GM18873 (cell line): ENCODE results near the gene UBE2G1.

Experiments
- ATAC-seq: cut with Tn5 transposase; IDR thresholded peaks from one replicate; pipeline ENCODE4 v1.9.1; 2021; ENCODE audit warnings: mild to moderate bottlenecking, moderate library complexity, moderate number of reproducible peaks; ENCODE audit not compliant: unreplicated experiment, low FRiP score

UBE2G1 gene

GRCh38 chr17:4366327-4367063 is at the start of gene UBE2G1:
UBE2G1 (minus strand) TSS chr17:4366675; CDS start chr17:4366316, 359 bp downstream.
- ATAC-seq: peak; percentile 65

- ATAC-seq: no peak
Observed at GRCh38 chr17:4412933-4413831, 46.7 kb upstream of the UBE2G1 start.

- no peak for ATAC-seq
Observed at GRCh38 chr17:4411201-4411600, 44.7 kb upstream of the UBE2G1 start.

GRCh38 chr17:4409659-4410058 is 43.2 kb upstream of the UBE2G1 start:
- no peak for ATAC-seq

- ATAC-seq: no peak
Observed at GRCh38 chr17:4407851-4408250, 41.4 kb upstream of the UBE2G1 start.

- ATAC-seq: no peak
Observed at GRCh38 chr17:4407216-4407615, 40.7 kb upstream of the UBE2G1 start.

GRCh38 chr17:4406386-4406785 is 39.9 kb upstream of the UBE2G1 start:
- ATAC-seq: no peak

GRCh38 chr17:4405699-4406098 is 39.2 kb upstream of the UBE2G1 start:
- no peak for ATAC-seq

GRCh38 chr17:4405038-4405669 is 38.7 kb upstream of the UBE2G1 start:
- ATAC-seq: no peak

GRCh38 chr17:4397840-4398239 is 31.4 kb upstream of the UBE2G1 start:
- ATAC-seq: no peak

GRCh38 chr17:4395111-4395478 is 28.6 kb upstream of the UBE2G1 start:
- ATAC-seq: no peak

- no peak for ATAC-seq
Observed at GRCh38 chr17:4394208-4395110, 28.0 kb upstream of the UBE2G1 start.

GRCh38 chr17:4393806-4394205 is 27.3 kb upstream of the UBE2G1 start:
- ATAC-seq: no peak

GRCh38 chr17:4389079-4389478 is 22.6 kb upstream of the UBE2G1 start:
- no peak for ATAC-seq

- ATAC-seq: no peak
Observed at GRCh38 chr17:4387137-4387536, 20.7 kb upstream of the UBE2G1 start.

GRCh38 chr17:4386406-4386805 is 19.9 kb upstream of the UBE2G1 start:
- ATAC-seq: no peak

GRCh38 chr17:4381690-4382671 is 15.5 kb upstream of the UBE2G1 start:
- ATAC-seq: no peak

- ATAC-seq: no peak
Observed at GRCh38 chr17:4378626-4379025, 12.2 kb upstream of the UBE2G1 start.

GRCh38 chr17:4377247-4377646 is 10.8 kb upstream of the UBE2G1 start:
- ATAC-seq: peak; percentile 23
